ENCODE data around the gene CYB5R2.
"Not testable (repeated sequence)": the region's sequence is repeated elsewhere in the genome, so short reads cannot be mapped to it uniquely, and the experiment has no call there.

CYB5R2 gene

DNA sequence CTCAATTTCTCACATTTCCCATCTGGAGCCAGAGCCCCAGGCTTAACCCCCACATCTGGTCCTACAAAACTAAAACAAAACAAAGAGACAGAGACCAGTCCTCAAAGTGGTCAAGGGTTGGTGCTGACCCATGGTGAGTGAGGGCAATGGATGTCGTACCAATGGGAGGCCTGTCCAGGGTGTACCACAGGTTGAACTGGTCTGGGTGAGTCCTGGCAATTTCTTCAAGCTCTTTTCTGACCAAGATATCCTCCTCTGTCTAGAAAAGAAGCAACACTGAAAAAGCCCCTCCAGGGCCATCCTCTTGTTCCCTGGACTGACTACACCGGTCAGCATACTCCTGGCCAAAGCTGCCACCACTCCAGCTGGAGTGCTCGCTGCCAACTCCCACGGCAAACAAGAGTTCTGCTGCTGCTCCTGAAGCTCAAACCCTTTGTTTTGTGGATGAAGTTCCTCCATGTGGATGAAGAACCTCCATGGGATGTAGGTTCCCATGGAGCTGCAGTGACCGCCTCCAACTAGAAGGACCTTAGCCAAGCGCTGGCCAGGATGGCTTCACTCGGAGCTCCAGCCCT is 6.9 kb downstream of the CYB5R2 start:
- Histone ChIP-seq H4K8ac (ENCODE audit: low read depth, low read length) (no peak overlapping the region), H2BK12ac (ENCODE audit: low read length) (no peak overlapping the region), H4K12ac (ENCODE audit: low read depth, low read length) (no peak overlapping the region), H2AK5ac (ENCODE audit: low read length) (no peak overlapping the region), H3K18ac (ENCODE audit: low read length) (no peak overlapping the region), H3K36me3 (ENCODE audit: control insufficient read depth in 1 of 2, insufficient read depth in 2 of 2, low read length in 2 of 2) (peaks cover 31 to 37% of the 10 kb centered on the region in 2 experiments), H3K23ac (ENCODE audit: low read length) (no peak overlapping the region), H3K9me3 (ENCODE audit: insufficient read depth, low read depth, low read length) (peaks cover 2% of the 10 kb centered on the region), H3K4me3 (ENCODE audit: low read depth, low read length) (no peak overlapping the region), H3K79me1 (ENCODE audit: low read length) (no peaks in the 10 kb centered on the region), H3K27ac (ENCODE audit: low read depth, low read length) (no peak overlapping the region), H3K4me2 (ENCODE audit: low read length) (no peak overlapping the region), H2BK5ac (ENCODE audit: low read depth, low read length, poor library complexity) (no peak overlapping the region), H4K91ac (ENCODE audit: low read depth, low read length) (no peak overlapping the region), H3K27me3 (ENCODE audit: insufficient read depth, low read length) (no peaks in the 10 kb centered on the region), H2AFZ (ENCODE audit: insufficient read depth, low read length, poor library complexity) (no peak overlapping the region), H3K14ac (ENCODE audit: low read length) (no peak overlapping the region), H2BK120ac (ENCODE audit: insufficient read depth, low read length, poor library complexity) (no peak overlapping the region), H3K4ac (ENCODE audit: low read depth, low read length) (no peak overlapping the region), H3K4me1 (ENCODE audit: control insufficient read depth in 1 of 2, insufficient read depth in 2 of 2, low read length in 2 of 2) (peaks cover 12 to 24% of the 10 kb centered on the region in 2 experiments), H3K9ac (ENCODE audit: low read length) (no peak overlapping the region), H3K79me2 (ENCODE audit: control insufficient read depth, insufficient read depth, low read length, poor library complexity) (no peaks in the 10 kb centered on the region)
- no peak for DNase-seq
- WGBS (ENCODE audit: extremely low coverage, insufficient coverage, insufficient read length): no CpG with 5 or more reads among the region's 7 CpGs

DNA sequence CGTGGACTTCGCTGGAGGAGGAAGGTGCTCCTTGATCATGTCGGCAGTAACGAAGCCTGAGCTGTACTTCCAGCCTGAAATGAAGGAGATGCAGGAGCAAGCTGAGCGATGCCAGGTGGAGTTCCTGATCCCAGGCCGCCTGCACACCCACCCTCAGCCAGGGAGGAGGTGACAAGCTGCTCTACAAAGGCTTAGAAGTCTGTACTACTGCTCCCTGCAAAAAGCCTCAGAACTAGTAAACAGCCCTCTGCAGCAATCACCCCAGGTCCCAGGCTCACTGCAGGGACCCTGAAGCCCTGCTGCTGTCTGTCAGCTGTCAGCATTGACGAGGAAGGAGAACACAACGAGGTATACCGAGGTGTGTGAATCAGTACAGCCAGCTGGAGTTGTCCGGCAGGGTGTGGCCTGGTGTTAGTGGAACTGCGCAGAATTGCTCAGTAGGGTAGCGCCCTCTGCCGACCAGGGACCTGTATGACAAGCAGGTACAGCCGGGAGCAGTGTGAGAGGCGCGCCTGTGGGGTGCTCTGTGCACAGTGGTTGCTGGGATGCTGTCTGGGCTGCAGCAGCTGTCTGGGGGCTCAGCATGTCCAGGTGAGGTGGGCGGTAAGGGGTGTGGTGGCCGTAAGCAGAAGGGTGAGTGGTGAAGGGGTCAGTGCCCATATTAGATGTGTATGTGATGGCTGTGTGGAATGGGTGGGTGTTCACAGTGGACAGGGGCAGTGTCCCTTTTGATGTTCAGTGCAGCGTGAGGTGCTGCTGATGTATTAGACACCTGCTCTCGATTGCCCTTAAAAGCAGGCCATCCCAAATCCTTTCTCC is 7.6 kb downstream of the CYB5R2 start:
- Histone ChIP-seq H3K4ac (ENCODE audit: low read depth, low read length) (no peak overlapping the region), H3K79me2 (ENCODE audit: control insufficient read depth, insufficient read depth, low read length, poor library complexity) (no peaks in the 10 kb centered on the region), H4K8ac (ENCODE audit: low read depth, low read length) (no peak overlapping the region), H2BK120ac (ENCODE audit: insufficient read depth, low read length, poor library complexity) (no peak overlapping the region), H3K18ac (ENCODE audit: low read length) (no peak overlapping the region), H2AK5ac (ENCODE audit: low read length) (no peak overlapping the region), H3K4me1 (ENCODE audit: control insufficient read depth in 1 of 2, insufficient read depth in 2 of 2, low read length in 2 of 2) (peaks cover 7 to 17% of the 10 kb centered on the region in 2 experiments), H3K4me2 (ENCODE audit: low read length) (no peak overlapping the region), H4K12ac (ENCODE audit: low read depth, low read length) (no peak overlapping the region), H3K79me1 (ENCODE audit: low read length) (no peaks in the 10 kb centered on the region), H3K27me3 (ENCODE audit: insufficient read depth, low read length) (no peaks in the 10 kb centered on the region), H3K4me3 (ENCODE audit: low read depth, low read length) (no peak overlapping the region), H2BK5ac (ENCODE audit: low read depth, low read length, poor library complexity) (no peak overlapping the region), H3K9me3 (ENCODE audit: insufficient read depth, low read depth, low read length) (peaks cover 2% of the 10 kb centered on the region), H3K27ac (ENCODE audit: low read depth, low read length) (no peak overlapping the region), H3K36me3 (ENCODE audit: control insufficient read depth in 1 of 2, insufficient read depth in 2 of 2, low read length in 2 of 2) (peaks cover 31 to 37% of the 10 kb centered on the region in 2 experiments), H2AFZ (ENCODE audit: insufficient read depth, low read length, poor library complexity) (no peak overlapping the region), H3K14ac (ENCODE audit: low read length) (no peak overlapping the region), H3K23ac (ENCODE audit: low read length) (no peak overlapping the region), H2BK12ac (ENCODE audit: low read length) (no peak overlapping the region), H4K91ac (ENCODE audit: low read depth, low read length) (no peak overlapping the region), H3K9ac (ENCODE audit: low read length) (no peak overlapping the region)
- WGBS (ENCODE audit: extremely low coverage, insufficient coverage, insufficient read length): no CpG with 5 or more reads among the region's 20 CpGs
- DNase-seq: peak; percentile 79 to 89

DNA sequence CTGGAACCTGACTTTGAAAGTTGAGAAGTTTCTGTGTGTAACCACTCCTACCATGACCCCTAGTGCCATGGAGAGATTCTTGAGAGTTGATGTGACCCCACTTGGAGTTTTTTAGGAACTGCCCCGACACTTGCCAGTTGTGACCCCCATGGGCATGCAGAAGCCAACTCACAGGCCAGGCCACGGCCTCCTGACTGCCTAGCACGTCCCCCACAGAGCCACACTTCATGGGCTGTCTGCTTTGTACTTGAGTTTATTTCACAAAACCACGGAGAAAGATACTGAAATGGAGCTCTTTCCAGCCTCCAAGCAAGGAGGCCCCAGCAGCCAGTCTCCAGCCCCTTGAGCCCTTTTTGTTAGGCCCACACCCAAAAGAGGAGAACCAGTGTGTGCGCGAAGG is 8.4 kb downstream of the CYB5R2 start:
- Histone ChIP-seq H2AFZ (ENCODE audit: insufficient read depth, low read length, poor library complexity) (no peak overlapping the region), H3K79me2 (ENCODE audit: control insufficient read depth, insufficient read depth, low read length, poor library complexity) (no peaks in the 10 kb centered on the region), H3K27me3 (ENCODE audit: insufficient read depth, low read length) (no peaks in the 10 kb centered on the region), H4K12ac (ENCODE audit: low read depth, low read length) (no peak overlapping the region), H3K4me1 (ENCODE audit: control insufficient read depth in 1 of 2, insufficient read depth in 2 of 2, low read length in 2 of 2) (peaks cover 7 to 13% of the 10 kb centered on the region in 2 experiments), H3K36me3 (ENCODE audit: control insufficient read depth in 1 of 2, insufficient read depth in 2 of 2, low read length in 2 of 2) (peaks cover 31 to 37% of the 10 kb centered on the region in 2 experiments), H3K27ac (ENCODE audit: low read depth, low read length) (no peak overlapping the region), H3K14ac (ENCODE audit: low read length) (no peak overlapping the region), H4K91ac (ENCODE audit: low read depth, low read length) (no peak overlapping the region), H2AK5ac (ENCODE audit: low read length) (no peak overlapping the region), H3K23ac (ENCODE audit: low read length) (no peak overlapping the region), H3K18ac (ENCODE audit: low read length) (no peak overlapping the region), H3K4me3 (ENCODE audit: low read depth, low read length) (no peak overlapping the region), H3K4ac (ENCODE audit: low read depth, low read length) (no peak overlapping the region), H2BK12ac (ENCODE audit: low read length) (no peak overlapping the region), H4K8ac (ENCODE audit: low read depth, low read length) (no peak overlapping the region), H2BK5ac (ENCODE audit: low read depth, low read length, poor library complexity) (no peak overlapping the region), H3K79me1 (ENCODE audit: low read length) (no peaks in the 10 kb centered on the region), H3K4me2 (ENCODE audit: low read length) (no peak overlapping the region), H3K9ac (ENCODE audit: low read length) (no peak overlapping the region), H2BK120ac (ENCODE audit: insufficient read depth, low read length, poor library complexity) (no peak overlapping the region), H3K9me3 (ENCODE audit: insufficient read depth, low read depth, low read length) (peaks cover 2% of the 10 kb centered on the region)
- no CpG with 5 or more reads among the region's 6 CpGs for WGBS (ENCODE audit: extremely low coverage, insufficient coverage, insufficient read length)
- DNase-seq: no peak

DNA sequence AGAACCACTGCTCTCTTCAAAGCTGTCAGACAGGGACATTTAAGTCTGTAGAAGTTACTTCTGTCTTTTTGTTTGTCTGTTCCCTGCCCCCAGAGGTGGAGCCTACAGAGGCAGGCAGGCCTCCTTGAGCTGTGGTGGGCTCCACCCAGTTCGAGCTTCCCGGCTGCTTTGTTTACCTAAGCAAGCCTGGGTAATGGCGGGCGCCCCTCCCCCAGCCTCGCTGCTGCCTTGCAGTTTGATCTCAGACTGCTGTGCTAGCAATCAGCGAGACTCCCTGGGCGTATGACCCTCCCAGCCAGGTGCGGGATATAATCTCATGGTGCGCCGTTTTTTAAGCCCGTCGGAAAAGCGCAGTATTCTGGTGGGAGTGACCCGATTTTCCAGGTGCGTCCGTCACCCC is 9.8 kb downstream of the CYB5R2 start:
- not testable (repeated sequence) for H3K14ac ChIP-seq (ENCODE audit: low read length); H3K4me1 ChIP-seq (ENCODE audit: control insufficient read depth in 1 of 2, insufficient read depth in 2 of 2, low read length in 2 of 2)

More for the DNA sequence above, 9.8 kb downstream of the CYB5R2 start:
- H4K12ac ChIP-seq (ENCODE audit: low read depth, low read length); H3K4me3 ChIP-seq (ENCODE audit: low read depth, low read length); H4K91ac ChIP-seq (ENCODE audit: low read depth, low read length); H3K27me3 ChIP-seq (ENCODE audit: insufficient read depth, low read length); H3K79me2 ChIP-seq (ENCODE audit: control insufficient read depth, insufficient read depth, low read length, poor library complexity); H3K79me1 ChIP-seq (ENCODE audit: low read length); H2AFZ ChIP-seq (ENCODE audit: insufficient read depth, low read length, poor library complexity); H2BK5ac ChIP-seq (ENCODE audit: low read depth, low read length, poor library complexity); H3K4me2 ChIP-seq (ENCODE audit: low read length); H3K9ac ChIP-seq (ENCODE audit: low read length); H2AK5ac ChIP-seq (ENCODE audit: low read length); DNase-seq; H2BK12ac ChIP-seq (ENCODE audit: low read length); H2BK120ac ChIP-seq (ENCODE audit: insufficient read depth, low read length, poor library complexity); H3K27ac ChIP-seq (ENCODE audit: low read depth, low read length); H3K4ac ChIP-seq (ENCODE audit: low read depth, low read length); H4K8ac ChIP-seq (ENCODE audit: low read depth, low read length); H3K9me3 ChIP-seq (ENCODE audit: insufficient read depth, low read depth, low read length); H3K23ac ChIP-seq (ENCODE audit: low read length); H3K18ac ChIP-seq (ENCODE audit: low read length): not testable (repeated sequence)
- WGBS (ENCODE audit: extremely low coverage, insufficient coverage, insufficient read length): no CpG with 5 or more reads among the region's 16 CpGs
- peaks cover 31% of the 10 kb centered on the region in 2 experiments for H3K36me3 ChIP-seq (ENCODE audit: control insufficient read depth in 1 of 2, insufficient read depth in 2 of 2, low read length in 2 of 2)
